ENCODE results near the gene TMEM14C. TPM values are rescaled to one million over a fixed set of nuclear protein-coding genes. Genes with fewer than 3 reads are reported as not detected.

Gene TMEM14C
- total RNA-seq, 1 donor from 2014 or later: 85.0 TPM

DNA sequence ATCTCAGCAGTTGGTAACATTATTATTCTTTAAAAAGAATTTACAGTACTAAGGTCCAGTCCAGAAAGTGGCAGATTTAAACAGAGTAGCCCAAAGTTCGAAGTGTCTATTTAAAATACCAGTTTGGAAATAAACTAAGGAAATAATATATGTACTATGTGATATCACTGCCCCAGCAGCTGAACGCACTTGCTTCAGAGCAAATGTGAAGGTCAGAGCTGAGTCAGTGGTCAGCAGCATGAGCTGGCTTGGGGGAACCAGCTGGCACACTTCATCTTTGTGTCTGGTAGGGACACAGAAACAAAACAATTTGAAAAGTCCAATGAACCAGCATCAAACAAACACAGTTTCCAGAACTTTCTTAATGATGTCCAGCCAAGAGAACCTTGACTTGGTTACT, 40.1 kb downstream of the TMEM14C start:
- no peak for DNase-seq
- no peak for TF ChIP-seq CTCF (IDR thresholded peaks at IDR 0.05; ENCODE audit: partially characterized antibody, unreplicated experiment)
- Mint-ChIP-seq H3K27me3 (ENCODE audit: unreplicated experiment) (no peaks in the 10 kb centered on the region), H3K4me1 (ENCODE audit: low read depth, unreplicated experiment) (peaks cover 16% of the 10 kb centered on the region), H3K4me3 (ENCODE audit: unreplicated experiment) (no peak overlapping the region), H3K27ac (ENCODE audit: unreplicated experiment) (no peak overlapping the region), H3K9me3 (ENCODE audit: unreplicated experiment) (peaks cover 4% of the 10 kb centered on the region), H3K36me3 (ENCODE audit: unreplicated experiment) (no peaks in the 10 kb centered on the region)

GRCh38 chr6:10769419-10769818, 46.5 kb downstream of the TMEM14C start:
- no peak for TF ChIP-seq CTCF (IDR thresholded peaks at IDR 0.05; ENCODE audit: partially characterized antibody, unreplicated experiment)
- no peaks in the 10 kb centered on the region for H3K27me3 Mint-ChIP-seq (ENCODE audit: unreplicated experiment)
- no peak overlapping the region for H3K4me3 Mint-ChIP-seq (ENCODE audit: unreplicated experiment)
- H3K36me3 Mint-ChIP-seq (ENCODE audit: unreplicated experiment): no peaks in the 10 kb centered on the region
- no peak overlapping the region for H3K27ac Mint-ChIP-seq (ENCODE audit: unreplicated experiment)
- peaks cover 1% of the 10 kb centered on the region for H3K9me3 Mint-ChIP-seq (ENCODE audit: unreplicated experiment)
- no peak for DNase-seq
- no peaks in the 10 kb centered on the region for H3K4me1 Mint-ChIP-seq (ENCODE audit: low read depth, unreplicated experiment)

DNA sequence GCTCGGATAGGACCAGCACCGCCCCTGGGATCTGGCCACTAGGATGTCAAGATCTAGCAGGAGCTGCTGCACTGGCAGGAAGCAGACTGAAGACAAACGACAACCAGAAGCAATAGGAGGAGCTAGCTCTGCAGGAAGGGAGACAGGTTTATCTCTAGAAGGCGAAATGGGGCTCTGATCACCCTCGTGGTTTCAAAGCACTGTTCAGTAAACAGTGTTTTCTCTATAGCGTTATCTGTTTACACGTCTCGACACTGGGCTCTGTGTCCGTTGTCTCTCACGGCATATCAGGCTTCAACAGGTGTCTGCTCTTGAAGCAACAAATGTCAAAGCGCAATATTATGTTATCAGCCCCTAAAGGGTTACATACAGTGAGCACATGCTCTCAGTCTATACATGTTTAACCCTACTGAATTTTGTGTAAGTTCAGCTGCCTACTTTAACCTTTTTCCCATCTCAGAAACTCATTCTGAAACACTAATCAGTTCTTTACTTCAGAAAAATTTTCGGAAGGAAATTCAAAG, 48.6 kb downstream of the TMEM14C start:
- H3K27me3 Mint-ChIP-seq (ENCODE audit: unreplicated experiment): no peaks in the 10 kb centered on the region
- no peak for TF ChIP-seq CTCF (IDR thresholded peaks at IDR 0.05; ENCODE audit: partially characterized antibody, unreplicated experiment)
- H3K9me3 Mint-ChIP-seq (ENCODE audit: unreplicated experiment): peaks cover 1% of the 10 kb centered on the region
- H3K27ac Mint-ChIP-seq (ENCODE audit: unreplicated experiment): no peak overlapping the region
- H3K4me3 Mint-ChIP-seq (ENCODE audit: unreplicated experiment): no peak overlapping the region
- no peaks in the 10 kb centered on the region for H3K4me1 Mint-ChIP-seq (ENCODE audit: low read depth, unreplicated experiment)
- no peaks in the 10 kb centered on the region for H3K36me3 Mint-ChIP-seq (ENCODE audit: unreplicated experiment)
- DNase-seq: no peak

DNA sequence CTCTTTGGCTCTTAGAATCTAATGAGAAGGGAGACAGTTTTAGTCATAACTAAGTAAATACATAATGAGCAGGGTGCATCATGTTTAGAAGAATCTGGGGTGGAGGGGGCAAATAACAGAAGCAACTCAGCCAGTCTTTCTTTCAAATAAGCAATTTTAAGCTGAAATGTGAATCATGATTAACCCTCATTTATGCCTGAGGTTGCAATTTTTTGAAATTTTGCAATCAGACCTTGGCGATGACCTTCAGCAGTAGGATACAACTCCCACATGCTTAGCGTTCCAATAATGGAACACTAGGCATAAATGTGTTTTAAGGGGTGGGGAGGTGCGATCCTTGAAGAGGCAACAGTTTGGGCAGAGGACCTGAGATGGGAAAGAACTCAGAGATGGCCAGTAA, 55.4 kb downstream of the TMEM14C start:
- H3K4me1 Mint-ChIP-seq (ENCODE audit: low read depth, unreplicated experiment): no peaks in the 10 kb centered on the region
- H3K27me3 Mint-ChIP-seq (ENCODE audit: unreplicated experiment): no peaks in the 10 kb centered on the region
- H3K4me3 Mint-ChIP-seq (ENCODE audit: unreplicated experiment): no peak overlapping the region
- H3K9me3 Mint-ChIP-seq (ENCODE audit: unreplicated experiment): no peaks in the 10 kb centered on the region
- H3K27ac Mint-ChIP-seq (ENCODE audit: unreplicated experiment): no peak overlapping the region
- no peak for TF ChIP-seq CTCF (IDR thresholded peaks at IDR 0.05; ENCODE audit: partially characterized antibody, unreplicated experiment)
- no peak for DNase-seq
- H3K36me3 Mint-ChIP-seq (ENCODE audit: unreplicated experiment): no peaks in the 10 kb centered on the region

- Mint-ChIP-seq H3K4me1 (ENCODE audit: low read depth, unreplicated experiment) (no peaks in the 10 kb centered on the region), H3K9me3 (ENCODE audit: unreplicated experiment) (no peaks in the 10 kb centered on the region)
Observed at GRCh38 chr6:10779076-10779475, 56.2 kb downstream of the TMEM14C start.

More at GRCh38 chr6:10779076-10779475, 56.2 kb downstream of the TMEM14C start:
- TF ChIP-seq CTCF (IDR thresholded peaks at IDR 0.05; ENCODE audit: partially characterized antibody, unreplicated experiment): no peak
- Mint-ChIP-seq H3K27me3 (ENCODE audit: unreplicated experiment) (no peaks in the 10 kb centered on the region), H3K4me3 (ENCODE audit: unreplicated experiment) (no peak overlapping the region), H3K36me3 (ENCODE audit: unreplicated experiment) (no peaks in the 10 kb centered on the region), H3K27ac (ENCODE audit: unreplicated experiment) (no peak overlapping the region)
- no peak for DNase-seq

Other genes starting within 250 kb of the TMEM14C start
- 13.2 TPM for gene GCNT2, start 201.7 kb upstream of the TMEM14C start, total RNA-seq (ENCODE audit: unreplicated experiment)
- gene C6orf52, start 28.5 kb upstream of the TMEM14C start, total RNA-seq (ENCODE audit: unreplicated experiment): 4.1 TPM
- 14.6 TPM for gene PAK1IP1, start 28.1 kb upstream of the TMEM14C start, total RNA-seq (ENCODE audit: unreplicated experiment)
- 62.3 TPM for gene TMEM14B, start 24.7 kb downstream of the TMEM14C start, total RNA-seq (ENCODE audit: unreplicated experiment)
- gene MAK, start 115.5 kb downstream of the TMEM14C start, total RNA-seq (ENCODE audit: unreplicated experiment): not detected
- gene GCM2, start 159.0 kb downstream of the TMEM14C start, total RNA-seq (ENCODE audit: unreplicated experiment): not detected
- gene SYCP2L, start 164.0 kb downstream of the TMEM14C start, total RNA-seq (ENCODE audit: unreplicated experiment): 20.5 TPM